Gastrocnemius medialis (tissue), 4 donors: ENCODE results near the gene KLHL33.

ENCODE experiments used
- CTCF ChIP-seq, 5 experiments: fragments of 450-650 bp in 3 of 5; fragments of 200-600 bp in 2 of 5; sonication (generic) in 2 of 5; IDR thresholded peaks in 4 of 5; conservative IDR thresholded peaks in 1 of 5; 1 replicate in 4 of 5; 2 replicates in 1 of 5; pipeline ENCODE4 v1.5.1; 2016 to 2019; ENCODE audit warnings: antibody characterized with exemption in 5 of 5, mild to moderate bottlenecking in 3 of 5, moderate library complexity in 3 of 5
- POLR2A ChIP-seq, 2 donors: fragments of 450-650 bp; IDR thresholded peaks; one replicate each; pipeline ENCODE4 v1.6.1; 2017; ENCODE audit warnings: antibody characterized with exemption in 2 of 2, mild to moderate bottlenecking in 2 of 2, moderate library complexity in 2 of 2

- no peak for TF ChIP-seq CTCF (IDR thresholded peaks at IDR 0.05 in 4 of 5, conservative IDR thresholded peaks at IDR 0.05 in 1 of 5)
- no peak for TF ChIP-seq POLR2A (IDR thresholded peaks at IDR 0.05)
Measured at GRCh38 chr14:20446889-20447288, 10.9 kb upstream of the KLHL33 start.
